Renal cortical epithelial cell (primary cell): ENCODE measurements around the gene SPIRE1. TPM values are rescaled to one million over a fixed set of nuclear protein-coding genes. Genes with fewer than 3 reads are reported as not detected.

ENCODE experiments used
- DNase-seq: peaks from one replicate; pipeline ENCODE4 v3.0.0-alpha.2; 2011; ENCODE audit warnings: low read depth
- total RNA-seq: library from RNA; depleted of rRNA; stranded (reverse); fragments of >200 nt; gene quantifications from 2 replicates; pipeline ENCODE4 v1.2.3, GENCODE V29; 2014

Gene SPIRE1
- total RNA-seq, 1 donor from 2014 or later, result 45.9 TPM

- DNase-seq, result no peak
Observed at GRCh38 chr18:12443551-12443950, 214.4 kb downstream of the SPIRE1 start.

- no peak for DNase-seq
Observed at GRCh38 chr18:12442946-12443345, 215.0 kb downstream of the SPIRE1 start.

GRCh38 chr18:12441475-12442034, 216.4 kb downstream of the SPIRE1 start:
- DNase-seq, result no peak

- no peak for DNase-seq
Observed at GRCh38 chr18:12438257-12438656, 219.7 kb downstream of the SPIRE1 start.

- no peak for DNase-seq
Observed at GRCh38 chr18:12435867-12436266, 222.0 kb downstream of the SPIRE1 start.

GRCh38 chr18:12434541-12434929, 223.4 kb downstream of the SPIRE1 start:
- DNase-seq, result no peak

- no peak for DNase-seq
Observed at GRCh38 chr18:12433829-12434540, 223.9 kb downstream of the SPIRE1 start.

- no peak for DNase-seq
Observed at GRCh38 chr18:12432881-12433280, 225.0 kb downstream of the SPIRE1 start.

GRCh38 chr18:12432196-12432595, 225.7 kb downstream of the SPIRE1 start:
- DNase-seq, result no peak

GRCh38 chr18:12431561-12431960, 226.3 kb downstream of the SPIRE1 start:
- no peak for DNase-seq

GRCh38 chr18:12430137-12430990, 227.5 kb downstream of the SPIRE1 start:
- no peak for DNase-seq

- DNase-seq, result no peak
Observed at GRCh38 chr18:12429556-12429955, 228.4 kb downstream of the SPIRE1 start.

- no peak for DNase-seq
Observed at GRCh38 chr18:12428923-12429322, 229.0 kb downstream of the SPIRE1 start.

- DNase-seq, result no peak
Observed at GRCh38 chr18:12426924-12427323, 231.0 kb downstream of the SPIRE1 start.

- no peak for DNase-seq
Observed at GRCh38 chr18:12424252-12424651, 233.7 kb downstream of the SPIRE1 start.

- no peak for DNase-seq
Observed at GRCh38 chr18:12423820-12424219, 234.1 kb downstream of the SPIRE1 start.

GRCh38 chr18:12423393-12423792, 234.5 kb downstream of the SPIRE1 start:
- no peak for DNase-seq

- DNase-seq, result no peak
Observed at GRCh38 chr18:12422936-12423335, 235.0 kb downstream of the SPIRE1 start.

GRCh38 chr18:12421732-12422131, 236.2 kb downstream of the SPIRE1 start:
- DNase-seq, result no peak

- DNase-seq, result no peak
Observed at GRCh38 chr18:12420821-12421421, 237.0 kb downstream of the SPIRE1 start.

- DNase-seq, result no peak
Observed at GRCh38 chr18:12417687-12418086, 240.2 kb downstream of the SPIRE1 start.

GRCh38 chr18:12416098-12416729, 241.7 kb downstream of the SPIRE1 start:
- no peak for DNase-seq
